ENCODE data around the gene INO80B.

GRCh38 chr2:74495440-74495839, 40.6 kb downstream of the INO80B start:
- TF ChIP-seq CTCF (IDR thresholded peaks at IDR 0.05) (no peak), POLR2A (IDR thresholded peaks at IDR 0.05) (no peak), POLR2AphosphoS5 (IDR thresholded peaks at IDR 0.05) (no peak)
